H1 (cell line): ENCODE data around the gene AGR2. TPM values are rescaled to one million over a fixed set of nuclear protein-coding genes. Genes with fewer than 3 reads are reported as not detected.

Experiments
- BACH1 ChIP-seq: IDR thresholded peaks from 2 replicates; pipeline ENCODE4 v1.6.1; 2012; ENCODE audit warnings: low read length, improper control_type of control experiment
- GTF2F1 ChIP-seq: IDR thresholded peaks from 2 replicates; pipeline ENCODE4 v1.6.1; 2012; ENCODE audit warnings: low read depth, low read length, improper control_type of control experiment, borderline replicate concordance
- JUND ChIP-seq: IDR thresholded peaks from 2 replicates; pipeline ENCODE4 v1.6.1; 2011; ENCODE audit warnings: mild to moderate bottlenecking, improper control_type of control experiment, low read length
- KDM5A ChIP-seq: fragments of 200-600 bp; IDR thresholded peaks from 2 replicates; pipeline ENCODE4 v1.7.1; 2012; ENCODE audit warnings: mild to moderate bottlenecking, low read length, inconsistent platforms, mixed read lengths
- RAD21 ChIP-seq, 2 experiments: IDR thresholded peaks in 1 of 2; conservative IDR thresholded peaks in 1 of 2; 2 replicates each; pipeline ENCODE4 v1.6.1; 2011; ENCODE audit warnings: low read depth in 2 of 2, low read length in 2 of 2, improper control_type of control experiment in 1 of 2, inconsistent platforms in 1 of 2, mild to moderate bottlenecking in 1 of 2, moderate library complexity in 1 of 2
- SP2 ChIP-seq: IDR thresholded peaks from 2 replicates; pipeline ENCODE4 v1.6.1; 2012; ENCODE audit warnings: mild to moderate bottlenecking, low read length, inconsistent platforms
- polyA plus RNA-seq, 7 experiments: library from polyadenylated mRNA; depleted of rRNA in 3 of 7; stranded (reverse) in 5 of 7; unstranded in 2 of 7; fragments of >200 nt in 5 of 7; fragments of 200-250 nt in 2 of 7; gene quantifications; 1 replicate in 5 of 7; 2 replicates in 1 of 7; 4 replicates in 1 of 7; pipeline versions ENCODE4 v1.2.1 to v1.2.3, GENCODE V29; 2011 to 2013; ENCODE audit warnings: missing spikeins in 2 of 7, mixed read lengths in 2 of 7
- total RNA-seq: library from RNA; stranded (reverse); fragmentation: NEBNext Ultra II Directional; extraction: Animal tissue kit (Norgen Biotek cat#: 25700); gene quantifications from 2 replicates; pipeline ENCODE4 v1.2.1, GENCODE V29; 2021
- TF ChIP-seq, protein P1 (sequence below): IDR thresholded peaks from 2 replicates; pipeline ENCODE4 v1.6.1; 2012; ENCODE audit warnings: low read length, inconsistent platforms

The AGR2 gene
- total and polyA plus RNA-seq, 2 of the 8 experiments (the other 6 are each of a cell fraction or from before 2014, with no cell fraction given): not detected

DNA sequence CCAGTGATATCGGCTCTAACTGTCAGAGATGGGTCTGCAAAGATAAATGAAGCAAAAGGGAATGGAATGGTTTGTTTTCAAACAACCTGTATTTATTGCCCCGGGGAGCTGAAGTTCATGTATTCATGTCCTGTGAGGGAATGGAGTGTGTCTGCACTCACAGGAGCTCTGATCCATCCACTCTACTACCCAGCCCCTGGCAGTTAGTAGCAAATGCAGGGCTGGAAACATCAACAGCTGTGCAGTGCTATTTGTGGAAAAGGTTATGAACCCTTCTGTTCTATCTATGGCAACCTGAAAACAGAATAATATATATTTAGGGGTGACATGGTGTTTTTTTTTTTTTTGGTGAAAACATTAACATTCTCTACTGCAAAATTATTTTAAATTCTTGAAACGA is 9.8 kb downstream of the AGR2 start (continued):
- TF ChIP-seq, protein P1, sequence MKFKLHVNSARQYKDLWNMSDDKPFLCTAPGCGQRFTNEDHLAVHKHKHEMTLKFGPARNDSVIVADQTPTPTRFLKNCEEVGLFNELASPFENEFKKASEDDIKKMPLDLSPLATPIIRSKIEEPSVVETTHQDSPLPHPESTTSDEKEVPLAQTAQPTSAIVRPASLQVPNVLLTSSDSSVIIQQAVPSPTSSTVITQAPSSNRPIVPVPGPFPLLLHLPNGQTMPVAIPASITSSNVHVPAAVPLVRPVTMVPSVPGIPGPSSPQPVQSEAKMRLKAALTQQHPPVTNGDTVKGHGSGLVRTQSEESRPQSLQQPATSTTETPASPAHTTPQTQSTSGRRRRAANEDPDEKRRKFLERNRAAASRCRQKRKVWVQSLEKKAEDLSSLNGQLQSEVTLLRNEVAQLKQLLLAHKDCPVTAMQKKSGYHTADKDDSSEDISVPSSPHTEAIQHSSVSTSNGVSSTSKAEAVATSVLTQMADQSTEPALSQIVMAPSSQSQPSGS: no peak
- no peak for TF ChIP-seq KDM5A
- TF ChIP-seq BACH1: no peak
- no peak for TF ChIP-seq JUND
- TF ChIP-seq SP2: no peak
- no peak for TF ChIP-seq RAD21 (IDR thresholded peaks at IDR 0.05 in 1 of 2, conservative IDR thresholded peaks at IDR 0.05 in 1 of 2; ENCODE audit: low read depth in 2 of 2, low read length in 2 of 2)
- TF ChIP-seq GTF2F1: no peak
- TF ChIP-seq, all 59 proteins: peak for 0
